HepG2 (cell line): ENCODE data around the gene MDP1. TPM values are rescaled to one million over a fixed set of nuclear protein-coding genes. Genes with fewer than 3 reads are reported as not detected.
A peak's percentile ranks its signal among the peaks of the same experiment; 100 is the strongest.

Source experiments
- ARNT ChIP-seq: fragments of 450-650 bp; IDR thresholded peaks from 2 replicates; pipeline ENCODE4 v1.6.1; 2017
- ARNTL ChIP-seq: sonication (generic); formaldehyde crosslinking; IDR thresholded peaks from 2 replicates; pipeline ENCODE4 v1.4.0; 2020; ENCODE audit warnings: mild to moderate bottlenecking, missing genetic modification reagents
- KAT7 ChIP-seq: IDR thresholded peaks from 2 replicates; pipeline ENCODE4 v1.6.1; 2018; ENCODE audit warnings: borderline replicate concordance, missing compliant biosample characterization
- KAT8 ChIP-seq: IDR thresholded peaks from 2 replicates; pipeline ENCODE4 v1.6.1; 2016; ENCODE audit warnings: missing genetic modification reagents, missing compliant biosample characterization
- MTF2 ChIP-seq: sonication (generic); formaldehyde crosslinking; IDR thresholded peaks from 2 replicates; pipeline ENCODE4 v1.5.0; 2020; ENCODE audit warnings: missing genetic modification reagents, borderline replicate concordance
- SMARCE1 ChIP-seq: fragments of 450-650 bp; IDR thresholded peaks from 2 replicates; pipeline ENCODE4 v1.6.1; 2017; ENCODE audit warnings: borderline replicate concordance
- SP140L ChIP-seq: sonication (generic); formaldehyde crosslinking; IDR thresholded peaks from 2 replicates; pipeline ENCODE4 v1.4.0; 2020; ENCODE audit warnings: missing genetic modification reagents, borderline replicate concordance
- SP4 ChIP-seq: sonication (generic); formaldehyde crosslinking; IDR thresholded peaks from 2 replicates; pipeline ENCODE4 v1.8.1; 2023; ENCODE audit warnings: mild to moderate bottlenecking, missing genetic modification reagents
- TBX2 ChIP-seq: sonication (generic); formaldehyde crosslinking; IDR thresholded peaks from 2 replicates; pipeline ENCODE4 v1.5.0; 2020; ENCODE audit warnings: missing genetic modification reagents, mild to moderate bottlenecking, borderline replicate concordance
- ZFX ChIP-seq: sonication (generic); formaldehyde crosslinking; IDR thresholded peaks from 2 replicates; pipeline ENCODE4 v1.4.0; 2020; ENCODE audit warnings: mild to moderate bottlenecking, low read depth, missing genetic modification reagents, moderate library complexity
- ZNF337 ChIP-seq: sonication (generic); formaldehyde crosslinking; IDR thresholded peaks from 2 replicates; pipeline ENCODE4 v1.5.1; 2020; ENCODE audit warnings: missing genetic modification reagents, low read depth, mild to moderate bottlenecking, borderline replicate concordance
- ZNF468 ChIP-seq: sonication (generic); formaldehyde crosslinking; IDR thresholded peaks from 2 replicates; pipeline ENCODE4 v1.8.0; 2022; ENCODE audit warnings: mild to moderate bottlenecking, moderate library complexity, missing genetic modification reagents
- ZNF607 ChIP-seq: sonication (generic); formaldehyde crosslinking; IDR thresholded peaks from 2 replicates; pipeline ENCODE4 v1.5.1; 2020; ENCODE audit warnings: missing genetic modification reagents, mild to moderate bottlenecking, borderline replicate concordance
- ZNF746 ChIP-seq: sonication (generic); formaldehyde crosslinking; IDR thresholded peaks from 2 replicates; pipeline ENCODE4 v1.8.0; 2022; ENCODE audit warnings: mild to moderate bottlenecking, missing genetic modification reagents
- ZNF788 ChIP-seq: sonication (generic); formaldehyde crosslinking; IDR thresholded peaks from 2 replicates; pipeline ENCODE4 v1.5.0; 2020; ENCODE audit warnings: mild to moderate bottlenecking, missing genetic modification reagents, borderline replicate concordance
- ZNF879 ChIP-seq: sonication (generic); formaldehyde crosslinking; IDR thresholded peaks from 2 replicates; pipeline ENCODE4 v1.8.1; 2023; ENCODE audit warnings: missing genetic modification reagents
- polyA plus RNA-seq, 8 experiments: library from polyadenylated mRNA; depleted of rRNA in 3 of 8; stranded (reverse) in 7 of 8; unstranded in 1 of 8; fragments of >200 nt; fragmentation: Illumina TruSeq in 4 of 8; extraction: Trizol in 4 of 8; gene quantifications; 2 replicates each; pipeline versions ENCODE4 v1.2.1 to v1.2.3, GENCODE V29; 2011 to 2016; ENCODE audit warnings: low read depth in 4 of 8, missing spikeins in 1 of 8, mixed read lengths in 1 of 8; ENCODE audit not compliant: insufficient read depth in 1 of 8
- total RNA-seq, 5 experiments: library from RNA; depleted of rRNA; stranded (reverse); fragments of >200 nt; fragmentation: Illumina TruSeq; extraction: Trizol; gene quantifications; 2 replicates each; pipeline ENCODE4 v1.2.3, GENCODE V29; 2016; ENCODE audit warnings: low read depth in 1 of 5
- TF ChIP-seq, protein P1 (sequence below): sonication (generic); formaldehyde crosslinking; IDR thresholded peaks from 2 replicates; pipeline ENCODE4 v1.5.0; 2020; ENCODE audit warnings: mild to moderate bottlenecking, missing genetic modification reagents, borderline replicate concordance
- TF ChIP-seq, protein P2 (sequence below): sonication (generic); formaldehyde crosslinking; IDR thresholded peaks from 2 replicates; pipeline ENCODE4 v1.4.0; 2020; ENCODE audit warnings: missing genetic modification reagents, borderline replicate concordance
- TF ChIP-seq, protein P3 (sequence below): sonication (generic); formaldehyde crosslinking; IDR thresholded peaks from 2 replicates; pipeline ENCODE4 v1.4.0; 2020; ENCODE audit warnings: missing genetic modification reagents, borderline replicate concordance

MDP1 gene
- total and polyA plus RNA-seq, 2 of the 13 experiments (the other 11 are each of a cell fraction or from before 2014, with no cell fraction given): 44.1 to 48.7 TPM

DNA sequence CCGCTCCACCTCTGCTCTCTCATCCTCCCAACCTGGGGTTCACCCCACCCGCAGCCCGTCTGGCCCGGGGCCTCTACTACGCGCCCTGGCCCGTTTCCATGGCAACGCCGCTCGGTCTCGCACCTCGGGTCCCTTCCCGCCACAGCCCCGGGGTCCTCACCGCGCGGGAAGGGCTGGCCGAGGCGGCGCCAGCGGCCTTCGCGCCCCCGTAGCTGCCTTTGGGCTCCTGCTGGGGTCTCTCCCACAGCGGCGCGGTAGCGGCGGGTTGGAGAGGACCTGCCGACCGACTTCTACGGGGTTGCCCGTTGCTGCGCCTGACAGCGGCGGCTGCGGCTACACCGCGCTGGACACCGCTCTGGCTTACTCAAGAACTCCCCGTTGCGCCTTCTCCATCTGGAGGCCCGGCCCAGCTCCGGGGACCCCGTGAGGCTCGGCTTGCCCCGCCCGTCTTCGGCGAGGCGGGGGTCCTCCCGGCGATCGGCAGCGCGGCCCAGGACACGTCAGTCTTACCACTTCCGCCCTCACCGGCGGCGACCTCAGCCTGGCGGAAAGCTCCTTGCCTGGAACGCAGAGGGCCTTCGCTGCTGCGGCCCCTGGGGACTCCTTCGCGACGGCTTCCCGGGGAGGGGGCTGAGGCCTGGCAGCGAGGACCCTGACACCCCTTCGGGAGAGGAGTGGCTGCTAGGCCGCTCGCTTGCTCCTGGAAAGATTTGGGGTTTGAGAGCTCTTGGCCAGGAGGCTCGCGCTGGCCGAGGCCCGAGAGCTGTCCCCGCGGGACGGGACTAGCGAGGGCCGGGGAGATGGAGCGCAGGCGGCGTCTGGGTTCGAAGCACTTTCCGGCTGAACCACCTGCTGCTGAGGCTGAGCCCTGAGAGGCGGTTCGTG is 20.4 kb downstream of the MDP1 start, which contains the start of gene TM9SF1 (continued):
- TF ChIP-seq, protein P1, sequence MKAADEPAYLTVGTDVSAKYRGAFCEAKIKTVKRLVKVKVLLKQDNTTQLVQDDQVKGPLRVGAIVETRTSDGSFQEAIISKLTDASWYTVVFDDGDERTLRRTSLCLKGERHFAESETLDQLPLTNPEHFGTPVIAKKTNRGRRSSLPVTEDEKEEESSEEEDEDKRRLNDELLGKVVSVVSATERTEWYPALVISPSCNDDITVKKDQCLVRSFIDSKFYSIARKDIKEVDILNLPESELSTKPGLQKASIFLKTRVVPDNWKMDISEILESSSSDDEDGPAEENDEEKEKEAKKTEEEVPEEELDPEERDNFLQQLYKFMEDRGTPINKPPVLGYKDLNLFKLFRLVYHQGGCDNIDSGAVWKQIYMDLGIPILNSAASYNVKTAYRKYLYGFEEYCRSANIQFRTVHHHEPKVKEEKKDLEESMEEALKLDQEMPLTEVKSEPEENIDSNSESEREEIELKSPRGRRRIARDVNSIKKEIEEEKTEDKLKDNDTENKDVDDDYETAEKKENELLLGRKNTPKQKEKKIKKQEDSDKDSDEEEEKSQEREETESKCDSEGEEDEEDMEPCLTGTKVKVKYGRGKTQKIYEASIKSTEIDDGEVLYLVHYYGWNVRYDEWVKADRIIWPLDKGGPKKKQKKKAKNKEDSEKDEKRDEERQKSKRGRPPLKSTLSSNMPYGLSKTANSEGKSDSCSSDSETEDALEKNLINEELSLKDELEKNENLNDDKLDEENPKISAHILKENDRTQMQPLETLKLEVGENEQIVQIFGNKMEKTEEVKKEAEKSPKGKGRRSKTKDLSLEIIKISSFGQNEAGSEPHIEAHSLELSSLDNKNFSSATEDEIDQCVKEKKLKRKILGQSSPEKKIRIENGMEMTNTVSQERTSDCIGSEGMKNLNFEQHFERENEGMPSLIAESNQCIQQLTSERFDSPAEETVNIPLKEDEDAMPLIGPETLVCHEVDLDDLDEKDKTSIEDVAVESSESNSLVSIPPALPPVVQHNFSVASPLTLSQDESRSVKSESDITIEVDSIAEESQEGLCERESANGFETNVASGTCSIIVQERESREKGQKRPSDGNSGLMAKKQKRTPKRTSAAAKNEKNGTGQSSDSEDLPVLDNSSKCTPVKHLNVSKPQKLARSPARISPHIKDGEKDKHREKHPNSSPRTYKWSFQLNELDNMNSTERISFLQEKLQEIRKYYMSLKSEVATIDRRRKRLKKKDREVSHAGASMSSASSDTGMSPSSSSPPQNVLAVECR (CRISPR knock-in tag): peak; percentile 100
- TF ChIP-seq ZNF468 (CRISPR knock-in tag) (no peak), ZNF746 (CRISPR knock-in tag) (no peak), ZFX (CRISPR knock-in tag) (peak; percentile 100), ARNT (no peak), SMARCE1 (no peak), SP140L (peak; percentile 89; the same call in 1 of the 2 replicates), SP4 (CRISPR knock-in tag) (peak; percentile 94), ZNF788 (CRISPR knock-in tag) (peak; percentile 100), TBX2 (CRISPR knock-in tag) (peak; percentile 99), KAT8 (CRISPR knock-in tag) (peak; percentile 99), ZNF337 (CRISPR knock-in tag) (peak; percentile 99), ZNF879 (CRISPR knock-in tag) (peak; percentile 99), KAT7 (CRISPR knock-in tag) (peak; percentile 97), ARNTL (peak; percentile 91), ZNF607 (CRISPR knock-in tag) (peak; percentile 98), MTF2 (CRISPR knock-in tag) (peak; percentile 7; the same call in 1 of the 2 replicates)
- TF ChIP-seq, protein P2, sequence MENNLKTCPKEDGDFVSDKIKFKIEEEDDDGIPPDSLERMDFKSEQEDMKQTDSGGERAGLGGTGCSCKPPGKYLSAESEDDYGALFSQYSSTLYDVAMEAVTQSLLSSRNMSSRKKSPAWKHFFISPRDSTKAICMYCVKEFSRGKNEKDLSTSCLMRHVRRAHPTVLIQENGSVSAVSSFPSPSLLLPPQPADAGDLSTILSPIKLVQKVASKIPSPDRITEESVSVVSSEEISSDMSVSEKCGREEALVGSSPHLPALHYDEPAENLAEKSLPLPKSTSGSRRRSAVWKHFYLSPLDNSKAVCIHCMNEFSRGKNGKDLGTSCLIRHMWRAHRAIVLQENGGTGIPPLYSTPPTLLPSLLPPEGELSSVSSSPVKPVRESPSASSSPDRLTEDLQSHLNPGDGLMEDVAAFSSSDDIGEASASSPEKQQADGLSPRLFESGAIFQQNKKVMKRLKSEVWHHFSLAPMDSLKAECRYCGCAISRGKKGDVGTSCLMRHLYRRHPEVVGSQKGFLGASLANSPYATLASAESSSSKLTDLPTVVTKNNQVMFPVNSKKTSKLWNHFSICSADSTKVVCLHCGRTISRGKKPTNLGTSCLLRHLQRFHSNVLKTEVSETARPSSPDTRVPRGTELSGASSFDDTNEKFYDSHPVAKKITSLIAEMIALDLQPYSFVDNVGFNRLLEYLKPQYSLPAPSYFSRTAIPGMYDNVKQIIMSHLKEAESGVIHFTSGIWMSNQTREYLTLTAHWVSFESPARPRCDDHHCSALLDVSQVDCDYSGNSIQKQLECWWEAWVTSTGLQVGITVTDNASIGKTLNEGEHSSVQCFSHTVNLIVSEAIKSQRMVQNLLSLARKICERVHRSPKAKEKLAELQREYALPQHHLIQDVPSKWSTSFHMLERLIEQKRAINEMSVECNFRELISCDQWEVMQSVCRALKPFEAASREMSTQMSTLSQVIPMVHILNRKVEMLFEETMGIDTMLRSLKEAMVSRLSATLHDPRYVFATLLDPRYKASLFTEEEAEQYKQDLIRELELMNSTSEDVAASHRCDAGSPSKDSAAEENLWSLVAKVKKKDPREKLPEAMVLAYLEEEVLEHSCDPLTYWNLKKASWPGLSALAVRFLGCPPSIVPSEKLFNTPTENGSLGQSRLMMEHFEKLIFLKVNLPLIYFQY (CRISPR knock-in tag): peak; percentile 89
- TF ChIP-seq, protein P3, sequence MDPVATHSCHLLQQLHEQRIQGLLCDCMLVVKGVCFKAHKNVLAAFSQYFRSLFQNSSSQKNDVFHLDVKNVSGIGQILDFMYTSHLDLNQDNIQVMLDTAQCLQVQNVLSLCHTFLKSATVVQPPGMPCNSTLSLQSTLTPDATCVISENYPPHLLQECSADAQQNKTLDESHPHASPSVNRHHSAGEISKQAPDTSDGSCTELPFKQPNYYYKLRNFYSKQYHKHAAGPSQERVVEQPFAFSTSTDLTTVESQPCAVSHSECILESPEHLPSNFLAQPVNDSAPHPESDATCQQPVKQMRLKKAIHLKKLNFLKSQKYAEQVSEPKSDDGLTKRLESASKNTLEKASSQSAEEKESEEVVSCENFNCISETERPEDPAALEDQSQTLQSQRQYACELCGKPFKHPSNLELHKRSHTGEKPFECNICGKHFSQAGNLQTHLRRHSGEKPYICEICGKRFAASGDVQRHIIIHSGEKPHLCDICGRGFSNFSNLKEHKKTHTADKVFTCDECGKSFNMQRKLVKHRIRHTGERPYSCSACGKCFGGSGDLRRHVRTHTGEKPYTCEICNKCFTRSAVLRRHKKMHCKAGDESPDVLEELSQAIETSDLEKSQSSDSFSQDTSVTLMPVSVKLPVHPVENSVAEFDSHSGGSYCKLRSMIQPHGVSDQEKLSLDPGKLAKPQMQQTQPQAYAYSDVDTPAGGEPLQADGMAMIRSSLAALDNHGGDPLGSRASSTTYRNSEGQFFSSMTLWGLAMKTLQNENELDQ (CRISPR knock-in tag): peak; percentile 20
